ENCODE data around the gene ADGRF3.

Gene ADGRF3

GRCh38 chr2:26285931-26286330 is 60.7 kb downstream of the ADGRF3 start:
- TF ChIP-seq CTCF (IDR thresholded peaks at IDR 0.05; ENCODE audit: control insufficient read depth, insufficient read depth, low read depth, low read length, missing control alignments): no peak
- no peak for DNase-seq (ENCODE audit: low read depth)

DNA sequence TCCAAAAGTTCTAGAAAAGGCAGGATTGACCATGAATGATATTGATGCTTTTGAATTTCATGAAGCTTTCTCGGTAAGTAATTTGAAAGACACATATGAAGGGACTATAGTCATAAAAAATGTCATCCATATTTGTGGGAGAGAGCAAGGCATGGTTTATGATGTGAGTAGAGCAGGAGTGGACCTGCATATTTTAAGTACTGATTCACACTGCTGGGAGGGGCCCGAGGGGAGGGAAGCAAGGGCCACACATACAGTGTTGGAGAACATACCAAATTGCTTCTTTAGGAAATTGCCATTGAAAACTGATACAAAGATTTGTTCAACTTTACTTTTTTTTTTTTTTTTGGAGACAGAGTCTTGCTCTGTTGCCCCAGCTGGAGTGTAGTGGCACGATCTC is 62.5 kb downstream of the ADGRF3 start:
- no peak for TF ChIP-seq CTCF (IDR thresholded peaks at IDR 0.05; ENCODE audit: control insufficient read depth, insufficient read depth, low read depth, low read length, missing control alignments)
- DNase-seq (ENCODE audit: low read depth): no peak
- H3K4me3 ChIP-seq (ENCODE audit: control insufficient read depth, low read depth, low read length): no peak overlapping the region

More at GRCh38 chr2:26285931-26286330, 60.7 kb downstream of the ADGRF3 start:
- H3K4me3 ChIP-seq (ENCODE audit: control insufficient read depth, low read depth, low read length): no peak overlapping the region

- H3K4me3 ChIP-seq (ENCODE audit: control insufficient read depth, low read depth, low read length): no peak overlapping the region
- no peak for DNase-seq (ENCODE audit: low read depth)
- no peak for TF ChIP-seq CTCF (IDR thresholded peaks at IDR 0.05; ENCODE audit: control insufficient read depth, insufficient read depth, low read depth, low read length, missing control alignments)
Observed at GRCh38 chr2:26283606-26284005, 63.0 kb downstream of the ADGRF3 start.

DNA sequence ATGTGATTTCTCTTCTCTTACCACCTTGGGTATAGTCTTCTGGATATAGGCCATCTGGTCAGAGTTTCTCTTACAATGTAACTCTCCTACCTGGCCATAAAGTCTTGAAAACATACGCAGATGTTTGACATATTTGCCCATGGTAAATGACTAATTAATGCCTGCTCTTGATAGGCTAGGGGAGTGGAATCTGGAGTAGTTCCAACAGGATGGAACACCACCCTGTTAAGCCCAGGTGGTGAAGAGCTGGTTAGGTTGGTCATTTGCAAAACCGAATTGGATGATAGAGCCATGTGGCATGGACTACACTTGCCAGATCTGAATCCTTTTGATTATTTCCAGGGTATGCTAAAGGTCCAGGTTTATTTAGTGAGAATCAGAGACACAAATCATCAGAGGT is 65.4 kb downstream of the ADGRF3 start:
- no peak overlapping the region for H3K4me3 ChIP-seq (ENCODE audit: control insufficient read depth, low read depth, low read length)
- no peak for DNase-seq (ENCODE audit: low read depth)
- TF ChIP-seq CTCF (IDR thresholded peaks at IDR 0.05; ENCODE audit: control insufficient read depth, insufficient read depth, low read depth, low read length, missing control alignments): no peak

DNA sequence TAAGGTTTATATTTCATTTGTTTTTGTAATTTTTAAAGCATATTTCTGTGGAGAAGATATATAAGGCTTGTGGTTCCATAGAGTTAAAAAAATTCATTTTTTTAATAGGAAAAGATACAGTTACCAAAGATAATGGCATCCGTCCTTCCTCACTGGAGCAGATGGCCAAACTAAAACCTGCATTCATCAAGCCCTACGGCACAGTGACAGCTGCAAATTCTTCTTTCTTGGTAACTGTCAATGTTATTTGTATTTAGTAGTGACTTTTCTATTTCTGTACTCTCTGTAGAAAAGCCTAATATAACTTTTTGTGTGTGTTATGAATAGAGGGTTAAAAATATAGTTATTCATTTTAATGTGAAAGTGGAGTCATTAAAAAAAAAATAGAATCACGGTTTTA is 66.7 kb downstream of the ADGRF3 start:
- H3K4me3 ChIP-seq (ENCODE audit: control insufficient read depth, low read depth, low read length): no peak overlapping the region
- no peak for DNase-seq (ENCODE audit: low read depth)
- TF ChIP-seq CTCF (IDR thresholded peaks at IDR 0.05; ENCODE audit: control insufficient read depth, insufficient read depth, low read depth, low read length, missing control alignments): no peak

DNA sequence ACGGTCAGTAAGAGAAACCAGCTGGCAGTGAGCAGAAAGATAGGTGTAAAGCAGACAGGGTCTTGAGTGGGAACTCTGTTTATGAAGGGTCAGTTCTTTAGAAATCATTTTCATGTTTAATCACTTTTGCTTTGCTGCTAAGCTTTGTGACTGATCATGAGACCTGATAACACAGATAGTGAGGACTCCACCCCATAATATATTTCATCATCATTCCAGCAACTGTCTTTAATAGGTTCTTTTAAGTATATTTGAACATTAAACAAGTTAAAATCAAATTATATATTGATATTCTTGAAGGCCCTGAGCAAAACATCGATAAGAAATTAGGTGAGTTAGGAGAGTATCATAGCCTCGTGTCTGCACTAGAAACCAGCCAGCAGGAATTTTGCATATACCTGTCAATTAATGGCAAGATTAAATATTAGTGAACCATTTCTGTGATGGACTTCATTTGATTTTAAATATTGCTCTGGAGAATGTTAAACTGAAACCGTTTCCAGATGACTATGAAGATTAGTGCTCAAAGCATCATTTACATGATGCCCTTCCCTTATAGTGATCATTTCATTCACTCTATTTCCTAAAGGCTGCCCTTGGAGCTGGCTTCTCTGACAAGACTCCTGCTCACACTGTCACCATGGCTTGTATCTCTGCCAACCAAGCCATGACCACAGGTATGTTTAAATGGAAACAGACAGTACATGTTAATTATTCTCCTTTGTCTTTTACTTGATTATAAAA is 69.9 kb downstream of the ADGRF3 start:
- no peak for TF ChIP-seq CTCF (IDR thresholded peaks at IDR 0.05; ENCODE audit: control insufficient read depth, insufficient read depth, low read depth, low read length, missing control alignments)
- no peak for DNase-seq (ENCODE audit: low read depth)
- H3K4me3 ChIP-seq (ENCODE audit: control insufficient read depth, low read depth, low read length): no peak overlapping the region
